ENCODE measurements around the gene C20orf144.

C20orf144 gene

DNA sequence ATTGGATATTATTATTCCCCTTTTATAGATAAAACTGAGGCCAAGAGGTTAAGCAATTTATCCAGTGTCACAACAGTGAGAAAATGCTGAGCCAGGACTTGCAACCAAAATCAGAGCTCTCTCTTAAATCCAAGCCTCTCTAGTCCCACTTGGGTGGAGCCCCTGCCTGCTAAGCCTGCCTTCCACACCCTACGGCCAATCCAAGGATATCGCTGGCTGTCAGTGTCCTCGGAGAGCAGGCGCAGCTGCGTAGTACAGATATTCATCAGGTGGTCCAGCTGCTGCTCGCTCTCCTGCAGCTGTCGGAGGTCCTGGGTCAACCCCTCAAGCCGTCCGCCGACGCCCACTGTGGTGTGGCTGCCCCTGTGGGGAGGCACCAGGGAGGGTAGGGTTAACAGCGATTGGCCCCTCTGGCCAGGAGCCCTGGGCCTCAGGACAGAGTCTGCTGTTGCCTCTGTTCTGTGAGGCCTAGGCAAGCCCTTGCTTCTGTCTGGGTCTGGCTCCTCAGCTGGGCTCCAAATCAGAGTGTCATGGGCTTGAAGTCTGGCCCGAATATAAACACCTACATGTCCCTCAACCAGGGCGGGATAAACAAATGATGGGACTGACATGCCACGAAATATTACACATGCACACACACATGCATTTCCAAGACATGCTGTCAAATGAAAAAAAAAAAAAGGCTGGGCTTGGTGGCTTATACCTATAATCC, 16.0 kb downstream of the C20orf144 start:
- DNase-seq, result no peak

DNA sequence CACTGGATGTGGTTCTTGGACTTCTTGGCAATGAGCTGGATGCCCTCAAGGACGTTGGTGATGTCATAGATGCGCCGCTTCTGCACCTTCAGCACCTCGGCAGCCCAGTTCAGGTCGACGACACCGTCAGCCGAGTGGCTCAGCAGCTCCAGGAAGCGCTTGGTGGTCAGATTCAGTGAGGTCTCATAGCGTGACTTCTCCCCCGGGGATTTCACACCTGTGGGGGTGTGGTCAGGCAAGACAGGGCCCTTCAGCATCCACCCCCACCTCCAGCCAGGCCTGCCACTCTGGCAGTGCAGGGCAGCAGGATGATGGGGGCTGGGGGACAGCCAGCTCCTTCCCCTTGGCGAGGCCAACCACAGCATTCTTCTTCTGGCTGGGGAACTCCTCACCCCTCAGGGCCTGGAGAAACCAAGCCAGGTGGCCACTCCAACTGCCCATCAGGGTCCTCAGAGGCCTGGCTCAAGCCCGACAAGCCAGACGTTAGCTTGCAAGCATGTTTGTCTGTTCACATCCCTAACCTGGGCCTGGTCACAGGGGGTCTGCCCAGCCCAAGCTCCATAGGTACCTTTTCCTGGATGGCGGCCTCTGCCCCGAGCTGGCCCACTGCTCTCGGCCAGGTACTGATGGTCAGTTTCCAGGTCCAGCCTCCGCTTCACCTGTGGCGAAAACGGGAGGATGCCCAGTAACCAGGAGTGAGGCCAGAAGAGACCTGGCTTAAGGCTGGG, 17.8 kb downstream of the C20orf144 start:
- DNase-seq, result peak; percentile 69

DNA sequence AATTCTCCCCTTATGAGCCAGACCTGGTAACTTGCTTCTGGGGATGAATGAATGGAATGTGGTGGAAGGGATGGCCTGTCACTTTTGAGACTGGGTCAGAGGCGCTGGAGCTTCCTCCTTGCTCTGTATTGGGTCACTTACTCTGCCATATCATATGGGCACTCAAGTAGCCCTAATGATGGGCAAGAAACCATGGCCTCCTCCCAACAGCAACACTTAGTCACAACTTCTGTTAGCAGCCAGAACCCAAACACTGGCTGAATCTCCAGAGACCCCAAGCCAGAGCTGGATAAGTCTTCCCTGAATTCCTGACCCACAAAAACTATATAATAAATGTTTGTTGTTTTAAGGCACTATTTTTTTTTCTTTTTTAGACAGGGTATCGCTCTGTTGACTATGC, 18.6 kb downstream of the C20orf144 start:
- DNase-seq, result no peak

DNA sequence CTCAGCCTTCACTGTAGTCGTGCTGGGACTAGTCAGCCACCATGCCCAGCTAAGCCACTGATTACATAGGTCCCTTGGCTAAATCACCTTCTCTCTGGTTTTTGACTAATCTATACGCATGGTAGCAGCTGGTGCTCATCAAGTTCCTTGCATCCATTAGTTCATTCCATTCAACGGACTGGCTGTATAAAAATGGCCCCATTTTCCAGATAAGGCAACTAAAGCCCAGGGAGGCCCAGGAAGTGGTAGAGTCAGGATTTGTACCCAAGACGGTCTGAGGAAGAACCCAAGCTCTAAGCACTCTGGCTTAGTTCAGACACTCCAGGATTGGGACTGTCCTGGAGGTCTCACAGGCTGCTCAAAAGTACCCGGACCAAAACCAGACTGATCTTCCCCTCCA, 19.2 kb downstream of the C20orf144 start:
- no peak for DNase-seq

DNA sequence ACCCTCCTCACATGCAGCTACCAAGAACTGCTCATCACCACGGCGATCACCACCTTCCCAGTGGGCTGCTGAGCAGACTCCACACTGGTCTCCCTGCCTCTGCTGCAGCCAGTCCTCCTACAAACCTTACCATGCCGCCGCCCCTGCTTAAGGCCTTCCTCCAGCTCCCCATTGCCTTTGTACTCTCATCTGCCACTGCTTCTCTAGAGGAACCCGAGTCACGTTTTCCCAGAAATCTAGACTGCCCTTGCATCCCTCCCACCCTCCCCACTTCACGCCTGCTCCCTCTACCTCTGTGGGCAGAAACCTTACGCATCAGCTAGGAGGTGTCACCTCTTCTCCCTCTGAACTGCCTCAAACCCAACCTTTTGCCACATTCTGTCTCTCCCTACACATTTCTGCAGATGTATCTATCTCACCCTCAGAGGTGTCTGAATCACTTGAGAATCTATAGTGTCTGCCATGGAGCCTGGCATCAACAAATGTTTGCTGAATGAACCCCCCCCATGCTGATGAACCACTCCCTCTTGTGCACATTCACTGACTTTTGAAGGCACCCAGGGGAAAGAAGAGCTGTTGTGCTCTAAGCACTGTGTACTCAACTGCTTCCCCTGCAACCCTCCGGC, 19.7 kb downstream of the C20orf144 start:
- no peak for DNase-seq

DNA sequence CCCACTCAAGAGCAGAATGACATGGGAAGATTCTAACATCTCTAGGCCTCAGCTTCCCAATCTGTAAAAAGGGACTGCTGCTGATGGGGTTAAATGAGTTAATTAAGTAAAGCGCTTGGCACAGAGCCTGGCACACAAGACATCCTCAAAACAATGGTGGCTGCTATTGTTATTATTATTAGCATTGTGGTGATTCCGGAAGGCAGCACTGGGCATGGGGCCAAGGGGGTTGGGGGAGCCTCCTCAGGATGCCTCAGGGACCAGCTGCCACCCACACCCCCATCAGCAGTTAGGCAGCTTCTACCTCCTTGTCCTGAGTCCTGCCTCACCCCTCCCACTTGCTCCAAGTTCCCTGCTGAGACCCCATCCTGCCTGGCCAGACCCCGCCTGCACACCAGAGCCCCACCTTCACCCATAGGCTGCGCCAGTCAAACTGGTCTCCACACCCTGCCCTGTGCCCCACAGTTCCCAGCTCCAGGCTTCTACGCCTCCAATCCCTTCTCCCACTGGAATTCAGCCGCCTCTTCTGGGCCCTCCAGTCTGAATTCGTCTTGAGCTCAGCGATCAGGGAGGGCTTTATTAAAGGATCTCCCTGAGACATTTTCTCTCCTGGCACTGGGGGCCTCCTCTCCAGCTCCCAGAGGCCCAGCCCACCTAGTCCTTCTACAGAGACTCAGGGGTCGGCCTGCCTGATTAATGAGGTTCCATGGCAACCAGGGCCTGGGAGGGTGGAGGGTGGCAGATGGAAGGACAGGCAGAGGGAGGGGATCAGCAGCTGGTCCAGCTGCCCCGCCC, 22.6 kb downstream of the C20orf144 start:
- DNase-seq, result no peak

DNA sequence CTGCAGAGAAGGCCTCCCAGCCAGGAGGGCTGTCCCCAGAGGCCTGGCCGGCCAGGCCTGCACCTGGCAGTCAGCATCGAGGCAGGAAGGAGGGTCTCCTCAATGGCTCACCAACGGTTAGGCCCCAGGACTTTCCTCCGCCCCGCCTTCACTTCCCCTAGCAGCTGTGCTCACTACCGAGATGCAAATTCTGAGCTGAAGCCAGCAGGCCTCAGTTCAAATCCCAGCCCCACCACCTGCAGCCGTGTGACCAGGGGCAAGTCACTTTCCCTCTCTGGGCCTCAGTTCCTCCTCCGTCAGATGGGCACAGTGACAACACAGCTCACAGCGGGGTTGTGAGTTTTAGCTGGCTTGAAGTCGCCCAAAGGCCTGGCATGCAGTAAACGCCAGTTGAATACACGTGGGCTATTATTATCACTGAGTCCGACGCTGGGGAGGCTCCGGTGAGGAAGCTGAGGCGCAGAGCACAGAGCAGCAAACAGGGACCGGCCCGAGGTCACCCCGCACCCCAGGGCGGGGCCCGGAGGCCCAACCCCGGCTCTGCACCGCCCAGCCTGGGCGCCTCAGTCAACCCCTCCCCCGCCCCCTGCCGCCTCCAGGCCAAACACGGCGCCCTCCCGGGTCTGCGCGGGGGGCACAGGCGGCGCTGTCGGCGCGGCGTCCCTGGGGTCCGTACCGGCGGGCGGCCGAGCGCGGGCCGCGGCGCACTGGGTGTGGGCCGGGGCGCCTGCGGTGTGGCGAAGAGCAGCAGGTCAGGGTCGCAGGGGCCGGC, 23.4 kb downstream of the C20orf144 start:
- DNase-seq, result peak; percentile 37

DNA sequence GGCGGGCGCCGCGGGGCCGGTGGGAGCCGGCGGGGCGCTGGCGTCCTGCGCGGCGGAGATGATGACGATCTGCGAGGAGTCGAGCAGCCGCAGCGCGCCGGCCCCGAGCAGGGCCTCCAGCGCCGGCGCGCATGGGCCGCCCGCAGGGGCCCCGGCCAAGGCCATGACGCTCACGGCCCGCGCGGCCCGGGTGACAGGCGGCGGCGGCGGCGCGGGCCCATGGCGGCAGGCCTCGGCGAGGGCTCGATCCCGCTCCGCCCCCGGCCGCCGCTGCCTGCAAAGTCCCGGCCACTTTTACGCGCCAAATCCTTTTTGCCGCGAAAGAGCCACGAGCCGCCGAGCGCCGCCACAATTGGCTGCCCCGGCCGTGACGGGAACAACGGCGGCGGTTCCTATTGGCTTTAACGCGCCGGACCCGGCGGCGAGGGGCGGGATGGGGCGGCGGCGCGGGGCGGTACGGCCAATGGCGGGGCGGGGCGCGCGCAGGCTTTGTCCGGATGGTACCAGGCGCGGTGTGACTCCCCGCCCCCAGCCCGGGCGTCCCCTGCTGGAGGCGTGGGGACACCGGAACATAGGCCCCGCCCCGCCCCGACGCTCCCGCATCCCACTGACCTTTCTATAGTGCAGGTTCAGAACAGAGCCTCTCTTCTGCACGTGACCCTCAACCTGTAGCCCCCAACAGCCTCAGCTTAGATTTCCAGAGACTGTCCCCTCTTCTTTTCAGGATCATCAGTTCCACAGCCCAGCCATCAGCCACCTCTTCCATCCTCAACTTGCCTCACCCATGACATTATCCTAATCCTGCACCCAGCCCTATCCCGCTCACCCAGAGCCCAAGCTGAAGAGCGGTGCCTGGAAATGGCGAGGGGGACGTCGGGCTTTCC, 24.2 kb downstream of the C20orf144 start, which contains the start of gene E2F1:
Gene E2F1 (minus strand): TSS at position 286 of the 884 bp plus-strand sequence. CDS start 121 bp downstream, at position 165.
- DNase-seq, result peak; percentile 95

DNA sequence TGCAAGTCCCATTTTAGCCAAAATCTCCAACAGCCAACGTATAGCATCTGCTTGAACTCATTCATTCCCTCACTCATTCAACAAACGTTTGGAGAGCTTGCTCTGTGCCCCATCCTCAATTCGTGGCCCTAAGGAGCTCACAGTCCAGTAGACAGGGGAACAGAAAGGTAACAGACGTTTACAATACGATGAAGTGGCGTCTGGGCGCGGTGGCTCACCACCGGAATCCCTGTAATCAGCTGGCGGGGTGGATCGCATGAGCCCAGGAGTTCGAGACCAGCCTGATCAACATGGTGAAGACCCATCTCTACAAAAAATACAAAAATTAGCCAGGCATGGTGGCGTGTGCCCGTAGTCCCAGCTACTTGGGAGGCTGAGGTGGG, 24.8 kb downstream of the C20orf144 start:
- no peak for DNase-seq

DNA sequence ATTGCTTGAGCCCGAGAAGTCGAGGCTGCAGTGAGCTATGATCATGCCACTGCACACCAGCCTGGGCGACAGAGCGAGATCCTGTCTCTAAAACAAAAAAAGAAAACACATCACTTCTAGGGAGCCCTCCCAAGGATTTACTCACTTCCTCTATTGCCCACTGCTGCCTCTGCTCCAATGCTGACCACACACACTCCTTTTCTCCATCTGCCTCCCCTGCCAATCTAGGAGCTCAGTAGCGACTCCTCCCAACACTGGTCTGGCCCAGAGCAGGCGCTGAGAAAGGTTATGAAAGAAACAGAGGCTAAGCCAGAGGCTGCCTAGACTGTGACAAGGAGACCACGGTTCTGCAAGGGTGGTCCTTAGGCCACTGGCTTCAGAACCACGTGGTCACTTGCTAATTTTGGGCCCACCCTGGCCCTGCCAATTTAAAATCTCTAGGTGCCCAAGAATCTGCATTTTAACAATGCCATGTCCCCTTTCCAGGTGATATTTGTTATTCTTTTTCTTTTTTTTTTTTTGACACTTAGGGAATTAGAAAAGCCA, 25.3 kb downstream of the C20orf144 start:
- DNase-seq, result no peak

DNA sequence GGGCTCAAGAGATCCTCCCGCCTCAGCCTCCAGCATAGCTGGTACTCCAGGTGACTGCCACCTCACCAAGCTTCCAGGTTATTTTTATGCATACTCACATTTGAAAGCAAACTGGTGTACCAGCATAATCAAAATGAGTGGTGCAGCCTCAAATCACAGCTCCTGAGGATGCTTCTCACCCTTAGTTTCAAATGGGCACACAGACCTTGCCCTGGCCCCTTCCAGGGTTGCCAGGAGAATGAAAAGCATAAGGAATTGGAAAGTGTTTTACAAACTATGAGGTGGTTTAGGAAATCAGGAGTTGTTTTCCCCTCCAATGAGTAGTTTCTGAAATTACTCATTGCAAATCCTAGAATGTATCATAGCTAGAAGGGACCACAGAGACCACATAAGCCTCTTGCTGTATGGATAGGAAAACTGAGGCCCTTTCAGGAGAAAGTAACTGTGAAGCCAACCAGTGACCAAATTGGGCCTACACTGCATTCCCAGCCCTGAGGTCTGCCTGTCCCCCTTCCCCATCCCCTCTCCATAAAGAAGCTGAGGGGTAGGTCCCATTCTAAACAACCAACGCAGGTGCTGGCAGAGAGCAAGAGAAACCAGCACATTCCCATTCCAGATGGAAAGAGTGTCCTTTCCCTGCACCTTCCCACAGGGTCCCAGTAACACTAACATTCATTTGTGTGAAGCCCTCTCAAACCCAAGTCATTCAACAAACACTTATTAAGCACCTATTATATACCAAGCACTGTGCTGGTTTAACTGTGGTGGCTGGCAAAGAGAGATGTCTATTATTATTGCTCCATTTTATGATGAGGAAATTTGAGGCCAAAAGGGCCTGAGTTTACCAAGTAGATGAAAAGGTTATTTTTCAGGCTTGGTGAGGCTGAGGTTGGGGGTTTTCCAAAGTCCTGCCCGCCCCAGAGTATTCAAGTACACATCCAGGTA, 26.1 kb downstream of the C20orf144 start:
- DNase-seq, result no peak

DNA sequence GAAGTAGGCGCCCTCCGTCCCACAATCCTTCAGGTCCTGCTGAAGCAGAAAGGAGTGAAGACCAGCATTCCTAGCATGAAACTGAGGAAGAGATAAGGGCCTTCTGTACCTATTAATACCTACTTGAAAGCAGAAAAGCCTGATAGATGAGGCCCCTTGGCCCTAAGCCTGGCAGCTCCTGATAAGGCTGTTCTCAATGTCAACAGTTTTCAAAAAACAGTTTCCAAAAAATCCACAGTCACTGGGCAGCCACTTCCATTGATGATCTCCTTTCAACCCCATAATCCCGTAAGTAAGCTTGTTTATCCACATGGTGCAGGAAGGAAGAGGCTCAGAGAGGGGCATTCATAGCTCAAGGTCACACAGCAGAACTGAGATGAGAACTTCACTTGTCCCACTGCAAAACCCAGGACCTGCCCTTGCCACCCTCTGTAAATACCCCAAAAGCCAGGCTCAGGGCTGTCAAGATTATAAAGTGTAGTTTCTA, 26.9 kb downstream of the C20orf144 start:
- no peak for DNase-seq

DNA sequence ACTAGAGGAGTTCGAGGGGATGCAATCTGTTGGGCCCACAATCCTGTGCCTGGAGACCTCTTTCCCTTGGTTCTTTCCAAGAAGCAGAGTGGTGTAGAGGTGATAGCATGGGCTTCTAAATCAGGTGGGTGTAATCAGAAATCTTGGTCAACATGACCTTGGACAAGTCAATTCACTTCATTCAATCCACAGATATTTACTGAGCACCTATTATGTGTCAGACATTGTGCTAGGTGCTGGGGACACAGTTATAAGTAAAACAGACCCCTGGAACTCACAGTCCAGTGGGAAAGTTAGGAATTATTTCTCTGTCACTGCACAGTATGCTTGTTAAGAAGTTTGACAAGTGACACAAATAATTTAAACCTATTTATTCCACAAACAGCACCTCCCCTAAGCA, 27.4 kb downstream of the C20orf144 start:
- DNase-seq, result no peak

DNA sequence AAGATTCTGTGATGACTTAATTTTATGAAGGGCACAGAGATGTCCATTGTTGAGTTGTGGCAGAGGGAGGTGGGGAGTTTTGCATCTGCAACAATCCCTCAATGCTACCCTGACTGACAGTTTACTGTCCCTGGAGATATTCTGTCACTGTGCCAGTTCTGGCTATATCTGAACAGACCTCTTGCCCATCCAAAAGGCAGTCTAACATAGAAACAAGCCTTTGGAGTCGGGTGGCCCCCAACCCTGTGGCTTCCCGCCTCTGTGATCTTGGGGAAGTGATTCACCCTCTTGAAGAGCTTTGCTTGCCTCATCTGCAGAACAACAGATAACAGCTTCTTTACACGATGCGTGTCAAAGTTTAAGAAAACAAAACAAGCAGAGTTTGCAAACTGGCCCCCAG, 27.8 kb downstream of the C20orf144 start:
- peak; percentile 51 for DNase-seq

DNA sequence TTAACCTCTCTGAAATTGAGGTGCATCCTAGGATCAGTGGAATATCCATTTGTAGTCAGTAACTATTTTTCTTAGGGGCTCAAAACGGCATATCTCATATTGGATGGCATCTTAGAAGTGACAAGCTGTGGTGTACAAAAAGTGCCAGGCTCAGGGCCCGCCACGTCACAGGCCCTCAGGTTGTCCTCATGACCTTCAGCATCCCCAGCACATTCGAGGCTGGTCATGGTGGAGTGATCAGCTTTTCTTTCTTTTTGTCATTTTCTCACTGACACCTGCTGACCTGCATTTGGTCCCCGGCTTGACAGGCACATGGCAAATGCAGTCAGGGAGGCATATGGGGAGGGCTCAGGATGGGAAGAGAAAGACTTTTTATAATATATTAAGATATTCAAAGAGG, 31.2 kb downstream of the C20orf144 start:
- no peak for DNase-seq

DNA sequence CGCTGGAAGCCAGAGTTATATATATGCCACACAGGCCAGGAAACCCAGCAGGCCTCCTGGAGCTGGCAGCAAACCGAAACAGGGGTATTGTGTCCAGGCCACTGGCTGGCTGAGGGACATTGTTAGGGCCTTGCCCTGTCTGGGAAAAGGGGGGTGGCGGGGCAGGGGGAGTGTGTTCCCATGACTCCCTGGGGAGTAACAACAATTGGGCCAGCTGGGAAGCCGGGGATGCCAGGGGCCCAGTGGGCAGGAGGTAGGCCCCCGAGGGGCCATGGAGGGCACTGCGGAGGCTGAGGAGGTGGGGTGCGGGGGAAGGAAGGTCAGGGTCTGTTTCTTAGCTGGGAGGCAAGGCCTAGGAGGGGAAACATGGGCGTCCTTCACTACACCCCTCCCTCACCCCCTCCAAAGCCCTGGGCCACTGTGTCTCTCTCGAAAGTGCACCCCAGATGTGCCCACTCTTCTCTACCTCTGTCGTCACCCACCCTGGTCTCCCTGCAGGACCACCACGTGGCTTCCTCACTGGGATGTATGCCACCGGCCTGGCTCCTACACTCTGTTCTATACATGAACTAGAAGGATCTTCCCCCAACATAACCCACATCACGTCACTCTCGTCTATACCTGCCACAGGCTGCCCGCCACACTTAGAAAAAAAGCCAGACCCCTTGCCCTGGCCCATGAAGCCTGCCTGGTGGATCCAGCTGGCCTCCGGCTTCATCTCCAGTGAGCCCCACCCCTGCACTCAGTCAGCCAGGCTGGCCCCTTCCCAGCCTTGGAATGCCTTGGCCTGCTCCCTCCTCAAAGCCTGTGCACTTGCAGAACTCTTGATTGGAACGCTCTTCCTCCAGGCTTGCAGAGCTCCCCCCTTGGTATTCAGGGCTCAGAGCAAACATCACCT, 31.9 kb downstream of the C20orf144 start:
- no peak for DNase-seq

DNA sequence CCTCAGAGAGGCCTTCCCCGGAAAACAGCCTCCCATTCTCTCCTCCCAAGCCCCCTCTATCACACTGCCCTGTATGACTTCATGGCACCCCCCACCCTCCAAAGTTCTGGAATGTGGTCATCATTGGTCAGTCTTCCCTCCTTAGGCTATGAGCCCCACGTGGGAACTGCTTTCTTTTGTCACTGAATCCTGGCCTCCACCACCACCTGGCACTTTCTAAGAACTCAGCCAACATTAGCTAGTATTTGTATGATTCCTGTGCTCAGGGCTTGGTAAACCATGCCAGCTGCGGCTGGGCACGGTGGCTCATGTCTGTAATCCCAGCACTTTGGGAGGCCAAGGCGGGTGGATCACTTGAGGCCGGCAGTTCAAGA, 32.5 kb downstream of the C20orf144 start:
- no peak for DNase-seq

DNA sequence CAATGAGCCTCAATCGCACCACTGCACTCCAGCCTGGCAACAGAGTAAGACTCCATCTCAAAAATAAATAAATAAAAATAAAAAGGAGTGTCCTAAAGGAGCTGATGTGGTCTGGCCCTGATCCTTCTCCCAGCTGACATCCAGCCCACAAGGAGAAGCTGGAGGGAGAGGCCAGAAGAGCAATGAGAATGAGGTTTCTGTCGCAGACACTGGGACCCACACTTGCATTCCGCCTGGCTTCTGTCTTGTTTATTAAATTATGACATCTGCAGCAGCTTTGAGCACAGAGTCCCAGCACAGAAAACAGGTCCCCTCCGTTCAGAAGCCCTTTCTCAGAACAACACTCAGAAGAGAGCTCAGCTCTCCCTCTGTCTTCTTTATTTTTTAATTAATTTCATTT, 34.3 kb downstream of the C20orf144 start:
- DNase-seq, result no peak

DNA sequence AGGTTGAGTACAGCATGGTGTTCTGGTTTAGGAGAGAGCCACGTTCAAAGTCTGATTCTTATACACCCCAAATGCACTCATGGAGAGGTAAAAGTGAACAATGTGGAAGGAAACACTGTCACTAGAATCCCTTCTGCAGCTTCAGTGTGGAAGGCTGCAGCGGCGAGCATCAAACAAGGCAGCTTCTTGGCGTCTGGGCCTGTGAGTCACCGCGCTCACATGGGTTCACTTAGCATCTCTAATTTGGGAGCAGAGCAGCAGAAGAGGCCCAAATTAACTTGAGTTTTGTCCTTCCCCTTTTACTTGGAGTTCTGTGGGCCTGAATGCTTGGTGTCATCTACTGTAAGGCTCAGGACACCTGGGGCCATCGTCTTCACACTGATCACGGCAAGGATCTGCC, 35.0 kb downstream of the C20orf144 start:
- DNase-seq, result no peak
